ENCODE data around the gene WNK2. TPM values are rescaled to one million over a fixed set of nuclear protein-coding genes. Genes with fewer than 3 reads are reported as not detected.

Gene WNK2
- total RNA-seq, 1 donor from 2014 or later = 6.2 TPM

DNA sequence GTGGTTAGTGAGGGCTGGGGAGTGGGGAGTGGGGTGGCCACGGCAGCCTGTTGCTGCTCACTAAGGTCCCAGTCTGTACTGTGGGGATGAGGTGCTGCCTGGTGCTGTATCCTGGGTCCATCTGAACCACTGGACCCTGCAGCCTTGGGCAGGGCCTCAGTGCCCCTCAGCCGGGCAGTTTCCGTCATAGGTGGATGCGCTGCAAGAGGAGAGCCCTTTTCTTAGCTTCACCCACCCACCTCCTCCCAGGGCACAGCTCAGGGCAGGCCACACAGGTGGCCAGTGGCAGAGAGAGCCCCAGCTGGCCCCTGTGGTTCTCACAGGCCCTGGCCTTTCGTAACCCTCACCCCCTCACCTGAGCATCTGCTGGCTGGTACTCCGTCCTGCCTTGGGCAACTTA is 46.2 kb downstream of the WNK2 start:
- H3K79me2 ChIP-seq (ENCODE audit: low read depth) = no peaks in the 10 kb centered on the region
- H3K4me1 Mint-ChIP-seq = peaks cover 4% of the 10 kb centered on the region
- H3K27ac ChIP-seq = no peak overlapping the region
- peaks cover 2% of the 10 kb centered on the region for H3K9me3 Mint-ChIP-seq
- no peak overlapping the region for H3K9ac ChIP-seq
- H2AFZ ChIP-seq (replicated peaks) = no peak overlapping the region
- TF ChIP-seq, protein P1, sequence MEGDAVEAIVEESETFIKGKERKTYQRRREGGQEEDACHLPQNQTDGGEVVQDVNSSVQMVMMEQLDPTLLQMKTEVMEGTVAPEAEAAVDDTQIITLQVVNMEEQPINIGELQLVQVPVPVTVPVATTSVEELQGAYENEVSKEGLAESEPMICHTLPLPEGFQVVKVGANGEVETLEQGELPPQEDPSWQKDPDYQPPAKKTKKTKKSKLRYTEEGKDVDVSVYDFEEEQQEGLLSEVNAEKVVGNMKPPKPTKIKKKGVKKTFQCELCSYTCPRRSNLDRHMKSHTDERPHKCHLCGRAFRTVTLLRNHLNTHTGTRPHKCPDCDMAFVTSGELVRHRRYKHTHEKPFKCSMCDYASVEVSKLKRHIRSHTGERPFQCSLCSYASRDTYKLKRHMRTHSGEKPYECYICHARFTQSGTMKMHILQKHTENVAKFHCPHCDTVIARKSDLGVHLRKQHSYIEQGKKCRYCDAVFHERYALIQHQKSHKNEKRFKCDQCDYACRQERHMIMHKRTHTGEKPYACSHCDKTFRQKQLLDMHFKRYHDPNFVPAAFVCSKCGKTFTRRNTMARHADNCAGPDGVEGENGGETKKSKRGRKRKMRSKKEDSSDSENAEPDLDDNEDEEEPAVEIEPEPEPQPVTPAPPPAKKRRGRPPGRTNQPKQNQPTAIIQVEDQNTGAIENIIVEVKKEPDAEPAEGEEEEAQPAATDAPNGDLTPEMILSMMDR (IDR thresholded peaks at IDR 0.05) = no peak
- no peak for TF ChIP-seq EZH2 (IDR thresholded peaks at IDR 0.05)
- no peak for TF ChIP-seq EZH2phosphoT487 (IDR thresholded peaks at IDR 0.05)
- H3K4me2 ChIP-seq = no peak overlapping the region
- H3K9me3 ChIP-seq (ENCODE audit: low read depth) = no peaks in the 10 kb centered on the region
- no peak overlapping the region for H3K4me3 ChIP-seq
- no peaks in the 10 kb centered on the region for H3K36me3 ChIP-seq
- H3K4me3 Mint-ChIP-seq = no peak overlapping the region
- no peak for DNase-seq (ENCODE audit: low spot score)
- H3K4me1 ChIP-seq = no peaks in the 10 kb centered on the region
- H3K27ac Mint-ChIP-seq = no peak overlapping the region
- no peaks in the 10 kb centered on the region for H3F3A ChIP-seq (ENCODE audit: low read depth)
- H4K20me1 ChIP-seq (ENCODE audit: low read depth) = no peaks in the 10 kb centered on the region
- peaks cover 5% of the 10 kb centered on the region for H3K27me3 Mint-ChIP-seq (ENCODE audit: insufficient read depth, low read depth)
- H3K36me3 Mint-ChIP-seq = peaks cover 3% of the 10 kb centered on the region
- no peaks in the 10 kb centered on the region for H3K27me3 ChIP-seq

GRCh38 chr9:93230601-93231000 is 46.7 kb downstream of the WNK2 start:
- Mint-ChIP-seq H3K27me3 (ENCODE audit: insufficient read depth, low read depth) (peaks cover 5% of the 10 kb centered on the region), H3K36me3 (peaks cover 3% of the 10 kb centered on the region), H3K4me3 (no peak overlapping the region), H3K9me3 (peaks cover 2% of the 10 kb centered on the region), H3K4me1 (peaks cover 4% of the 10 kb centered on the region), H3K27ac (no peak overlapping the region)
- Histone ChIP-seq H3K9ac (no peak overlapping the region), H3K27me3 (no peaks in the 10 kb centered on the region), H3K9me3 (ENCODE audit: low read depth) (no peaks in the 10 kb centered on the region), H3K36me3 (no peaks in the 10 kb centered on the region), H4K20me1 (ENCODE audit: low read depth) (no peaks in the 10 kb centered on the region), H3F3A (ENCODE audit: low read depth) (no peaks in the 10 kb centered on the region), H2AFZ (replicated peaks) (no peak overlapping the region), H3K27ac (no peak overlapping the region), H3K4me1 (no peaks in the 10 kb centered on the region), H3K4me3 (no peak overlapping the region), H3K4me2 (no peak overlapping the region), H3K79me2 (ENCODE audit: low read depth) (no peaks in the 10 kb centered on the region)
- TF ChIP-seq, protein P1 (IDR thresholded peaks at IDR 0.05) = no peak
- TF ChIP-seq EZH2phosphoT487 (IDR thresholded peaks at IDR 0.05) (no peak), EZH2 (IDR thresholded peaks at IDR 0.05) (no peak)
- DNase-seq (ENCODE audit: low spot score) = no peak

DNA sequence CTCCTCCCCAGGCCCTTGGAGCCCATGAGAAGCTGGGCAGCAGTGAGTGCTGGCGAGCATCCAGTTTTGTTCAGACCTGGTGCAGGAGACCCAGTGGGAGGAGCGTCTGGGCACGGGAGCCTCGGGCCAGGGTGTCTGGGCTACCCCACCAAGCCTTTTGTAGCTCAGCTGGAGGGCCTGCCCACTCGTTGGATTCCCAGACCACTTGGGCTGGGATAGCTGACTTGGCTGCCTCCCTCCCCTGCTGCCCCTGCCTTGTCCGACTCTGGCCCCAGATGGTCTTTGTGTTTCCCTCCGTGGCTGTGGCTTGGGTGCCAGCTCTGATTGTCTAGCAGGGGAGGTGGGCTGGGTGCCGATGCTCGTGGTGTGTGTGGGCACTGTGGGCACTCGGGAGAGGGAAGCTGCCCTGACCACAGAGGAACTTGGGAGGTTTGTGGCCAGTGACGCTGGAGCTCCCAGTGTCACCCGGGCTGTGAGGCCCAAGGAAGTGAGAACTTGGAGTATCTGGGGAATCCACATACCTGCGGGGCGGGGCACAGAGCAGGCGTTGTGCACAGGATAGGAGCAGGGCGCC is 47.3 kb downstream of the WNK2 start:
- Histone ChIP-seq H3K27me3 (no peaks in the 10 kb centered on the region), H3K9ac (no peak overlapping the region), H3K4me1 (no peaks in the 10 kb centered on the region), H3K4me3 (no peak overlapping the region), H3K9me3 (ENCODE audit: low read depth) (no peaks in the 10 kb centered on the region), H3K79me2 (ENCODE audit: low read depth) (no peaks in the 10 kb centered on the region), H2AFZ (replicated peaks) (no peak overlapping the region), H3K36me3 (no peaks in the 10 kb centered on the region), H3K27ac (no peak overlapping the region), H3F3A (ENCODE audit: low read depth) (no peaks in the 10 kb centered on the region), H4K20me1 (ENCODE audit: low read depth) (no peaks in the 10 kb centered on the region), H3K4me2 (no peak overlapping the region)
- Mint-ChIP-seq H3K27ac (no peak overlapping the region), H3K4me3 (no peak overlapping the region), H3K36me3 (peaks cover 3% of the 10 kb centered on the region), H3K27me3 (ENCODE audit: insufficient read depth, low read depth) (peaks cover 5% of the 10 kb centered on the region), H3K9me3 (peaks cover 2% of the 10 kb centered on the region), H3K4me1 (peaks cover 4% of the 10 kb centered on the region)
- DNase-seq (ENCODE audit: low spot score) = no peak
- TF ChIP-seq, protein P1 (IDR thresholded peaks at IDR 0.05) = no peak
- no peak for TF ChIP-seq EZH2phosphoT487 (IDR thresholded peaks at IDR 0.05)
- TF ChIP-seq EZH2 (IDR thresholded peaks at IDR 0.05) = no peak

All from neural progenitor cell (in vitro differentiated cells).